Neural progenitor cell (in vitro differentiated cells): Measurements from ENCODE around the gene NUDT5.

Source experiments
- CTCF ChIP-seq: fragments of 200-600 bp; sonication (generic); IDR thresholded peaks from 2 replicates; pipeline ENCODE4 v1.5.1; 2017; ENCODE audit warnings: antibody characterized with exemption, mild to moderate bottlenecking
- EZH2 ChIP-seq: fragments of 200-600 bp; sonication (generic); IDR thresholded peaks from 2 replicates; pipeline ENCODE4 v1.6.1; 2017; ENCODE audit warnings: antibody characterized with exemption, mild to moderate bottlenecking, moderate library complexity
- EZH2phosphoT487 ChIP-seq: fragments of 200-600 bp; sonication (generic); IDR thresholded peaks from 2 replicates; pipeline ENCODE4 v1.6.1; 2017; ENCODE audit warnings: antibody characterized with exemption

DNA sequence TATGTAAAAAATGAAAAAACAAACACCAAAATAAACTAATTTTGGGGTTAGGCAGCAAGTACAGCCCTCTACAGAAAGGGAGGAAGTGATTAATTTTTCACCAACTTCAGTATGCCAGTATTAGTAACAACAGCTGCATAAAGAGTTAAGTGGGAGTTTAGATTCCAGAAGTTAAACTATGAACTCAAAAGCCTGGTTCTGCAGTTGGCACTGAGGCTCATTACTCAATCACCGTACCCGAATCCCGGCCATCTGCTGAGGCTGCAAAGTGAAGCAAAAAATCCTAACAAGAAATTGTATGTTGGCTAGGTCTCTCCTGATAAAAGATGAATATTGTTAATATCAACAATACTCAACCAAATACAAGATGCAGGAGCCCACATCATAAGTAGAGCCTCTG, 4.0 kb downstream of the NUDT5 start:
- TF ChIP-seq CTCF = no peak
- no peak for TF ChIP-seq EZH2
- TF ChIP-seq EZH2phosphoT487 = no peak
